Measurements from ENCODE around the gene KDM1A. TPM values are rescaled to one million over a fixed set of nuclear protein-coding genes. Genes with fewer than 3 reads are reported as not detected.
A peak's percentile ranks its signal among the peaks of the same experiment; 100 is the strongest.

The KDM1A gene
- total and polyA plus RNA-seq, 10 donors: 18.4 to 47.2 (median 37.9) TPM

DNA sequence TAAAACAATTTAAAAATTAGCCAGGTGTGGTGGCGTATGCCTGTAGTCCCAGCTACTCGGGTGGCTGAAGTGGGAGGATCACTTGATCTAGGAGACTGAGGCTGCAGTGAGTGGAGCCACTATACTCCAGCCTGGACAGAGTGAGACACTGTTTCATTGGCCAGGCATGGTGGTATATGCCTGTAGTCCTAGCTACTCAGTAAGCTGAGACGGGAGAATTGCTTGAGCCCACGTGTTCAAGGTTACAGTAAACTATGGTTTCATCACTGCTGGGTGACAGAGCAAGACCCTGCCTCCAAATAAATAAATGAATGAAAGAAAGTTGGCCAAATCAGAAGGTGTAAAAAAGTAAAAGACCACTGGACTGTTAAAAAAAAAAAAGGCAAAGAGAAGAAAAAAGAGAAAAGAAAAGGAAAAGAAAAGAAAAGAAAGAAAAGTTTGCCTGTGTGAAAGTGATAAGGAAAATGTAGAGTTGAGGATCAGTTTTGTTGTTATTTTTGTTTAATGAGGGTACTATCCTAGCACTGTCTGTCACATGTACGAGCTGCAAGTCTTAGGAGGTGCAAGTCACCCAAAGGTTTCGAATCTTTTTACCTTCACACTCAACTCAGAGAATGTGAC lies 97.1 kb downstream of the KDM1A start:
- WGBS, 5 donors: 78 to 89% (median 85%) methylated on average over 6 of the region's 6 CpGs
- TF ChIP-seq POLR2AphosphoS5 (IDR thresholded peaks at IDR 0.05) (no peak), POLR2A (IDR thresholded peaks at IDR 0.05) (no peak)
- TF ChIP-seq, protein P1, sequence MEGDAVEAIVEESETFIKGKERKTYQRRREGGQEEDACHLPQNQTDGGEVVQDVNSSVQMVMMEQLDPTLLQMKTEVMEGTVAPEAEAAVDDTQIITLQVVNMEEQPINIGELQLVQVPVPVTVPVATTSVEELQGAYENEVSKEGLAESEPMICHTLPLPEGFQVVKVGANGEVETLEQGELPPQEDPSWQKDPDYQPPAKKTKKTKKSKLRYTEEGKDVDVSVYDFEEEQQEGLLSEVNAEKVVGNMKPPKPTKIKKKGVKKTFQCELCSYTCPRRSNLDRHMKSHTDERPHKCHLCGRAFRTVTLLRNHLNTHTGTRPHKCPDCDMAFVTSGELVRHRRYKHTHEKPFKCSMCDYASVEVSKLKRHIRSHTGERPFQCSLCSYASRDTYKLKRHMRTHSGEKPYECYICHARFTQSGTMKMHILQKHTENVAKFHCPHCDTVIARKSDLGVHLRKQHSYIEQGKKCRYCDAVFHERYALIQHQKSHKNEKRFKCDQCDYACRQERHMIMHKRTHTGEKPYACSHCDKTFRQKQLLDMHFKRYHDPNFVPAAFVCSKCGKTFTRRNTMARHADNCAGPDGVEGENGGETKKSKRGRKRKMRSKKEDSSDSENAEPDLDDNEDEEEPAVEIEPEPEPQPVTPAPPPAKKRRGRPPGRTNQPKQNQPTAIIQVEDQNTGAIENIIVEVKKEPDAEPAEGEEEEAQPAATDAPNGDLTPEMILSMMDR (IDR thresholded peaks at IDR 0.05 in 8 of 11, conservative IDR thresholded peaks at IDR 0.05 in 3 of 11): no peak
- peaks cover 35 to 98% (median 77%) of the 10 kb centered on the region in 6 donors for H3K4me1 ChIP-seq

DNA sequence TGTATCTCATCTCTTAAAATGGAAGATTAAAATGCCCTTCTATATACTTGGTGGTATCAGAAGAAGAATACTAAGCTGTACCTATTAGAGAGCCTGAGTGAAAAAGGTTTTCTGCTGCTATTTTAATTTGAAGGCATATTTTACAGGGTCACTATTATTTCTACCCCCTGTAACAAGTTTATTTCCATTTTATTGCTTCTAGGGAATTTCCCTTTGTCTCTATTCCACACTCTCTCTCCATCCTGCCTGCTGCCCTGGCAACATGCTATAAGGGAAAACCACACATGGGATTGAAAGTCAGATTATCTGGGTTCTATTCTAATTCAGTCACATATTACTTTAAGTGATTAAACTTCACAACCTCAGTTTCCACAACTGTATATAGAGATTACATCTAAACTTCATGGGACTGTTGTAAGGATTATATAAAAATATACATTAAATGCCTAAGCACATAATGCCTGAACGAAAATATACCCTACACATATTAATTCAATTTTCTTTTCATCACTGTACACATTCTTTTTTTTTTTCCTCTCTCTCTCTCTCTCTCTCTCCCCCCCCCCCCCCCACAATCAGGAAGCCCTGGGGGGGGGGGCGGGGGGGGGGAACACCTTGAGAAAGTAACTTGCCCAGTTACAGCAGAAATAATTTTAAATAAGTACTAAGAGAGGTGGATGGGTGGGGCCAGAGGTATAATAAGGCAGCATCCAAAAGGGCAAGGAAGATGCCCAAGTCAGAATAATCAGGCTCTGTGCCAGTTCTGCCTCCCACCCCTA lies 97.8 kb downstream of the KDM1A start:
- Histone ChIP-seq H3K27me3 (replicated peaks in 1 of 7) (no peaks in the 10 kb centered on the region), H3K9me3 (no peaks in the 10 kb centered on the region), H3K4me3 (no peak overlapping the region), H3K4me1 (peaks cover 32 to 98% (median 78%) of the 10 kb centered on the region in 6 donors), H3K27ac (no peak overlapping the region), H3K36me3 (no peaks in the 10 kb centered on the region)
- WGBS, 5 donors: 45 to 87% (median 51%) methylated on average over 1 to 2 of the region's 2 CpGs
- no peak for TF ChIP-seq POLR2A (IDR thresholded peaks at IDR 0.05)
- TF ChIP-seq POLR2AphosphoS5 (IDR thresholded peaks at IDR 0.05): no peak
- TF ChIP-seq, protein P1 (IDR thresholded peaks at IDR 0.05 in 8 of 11, conservative IDR thresholded peaks at IDR 0.05 in 3 of 11): no peak
- intact Hi-C loops (cut with DNase I; ENCODE audit: low total_unique reads): no loop called here
- no peak for DNase-seq

More for the DNA sequence above, 97.1 kb downstream of the KDM1A start:
- no peak for DNase-seq
- Histone ChIP-seq H3K27me3 (replicated peaks in 1 of 7) (no peaks in the 10 kb centered on the region), H3K27ac (no peak overlapping the region), H3K4me3 (no peak overlapping the region), H3K9me3 (no peaks in the 10 kb centered on the region), H3K36me3 (no peaks in the 10 kb centered on the region)
- intact Hi-C loops (cut with DNase I; ENCODE audit: low total_unique reads): no loop called here

DNA sequence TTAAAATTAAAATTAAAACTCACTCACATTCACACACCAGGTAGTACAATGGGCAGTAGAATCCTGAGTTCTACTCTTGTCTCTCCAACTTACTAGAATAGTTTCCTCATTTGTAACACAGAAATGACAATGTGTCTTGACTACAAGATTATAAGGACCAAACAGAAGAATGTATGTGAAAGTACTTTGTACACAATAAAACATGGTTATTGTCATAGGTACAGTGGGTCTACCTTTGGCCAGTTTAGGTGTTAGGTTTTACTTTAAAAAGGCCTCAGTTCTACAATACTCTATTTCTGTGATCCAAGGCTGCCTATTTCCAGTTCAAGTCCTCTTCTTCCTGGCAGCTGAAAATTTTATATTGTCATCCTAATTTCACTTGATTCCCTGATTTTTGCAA lies 99.1 kb downstream of the KDM1A start:
- Histone ChIP-seq H3K27me3 (replicated peaks in 1 of 7) (no peaks in the 10 kb centered on the region), H3K4me1 (peaks cover 35 to 98% (median 75%) of the 10 kb centered on the region in 6 donors), H3K27ac (peak overlapping the region in 5 of 8 donors; percentile 37 to 70 (median 64)), H3K9me3 (no peaks in the 10 kb centered on the region), H3K36me3 (no peaks in the 10 kb centered on the region), H3K4me3 (no peak overlapping the region)
- intact Hi-C loops (cut with DNase I; ENCODE audit: low total_unique reads): no loop called here
- TF ChIP-seq, protein P1 (IDR thresholded peaks at IDR 0.05 in 8 of 11, conservative IDR thresholded peaks at IDR 0.05 in 3 of 11): no peak
- no peak for TF ChIP-seq POLR2AphosphoS5 (IDR thresholded peaks at IDR 0.05)
- no peak for TF ChIP-seq POLR2A (IDR thresholded peaks at IDR 0.05)
- no peak for DNase-seq
